GM12878 (cell line): ENCODE data around the gene UBE2L5. TPM values are rescaled to one million over a fixed set of nuclear protein-coding genes. Genes with fewer than 3 reads are reported as not detected.

ENCODE experiments used
- BCLAF1 ChIP-seq: fragments of 450-650 bp; IDR thresholded peaks from 2 replicates; pipeline ENCODE4 v1.6.1; 2017; ENCODE audit warnings: antibody characterized with exemption, mild to moderate bottlenecking, moderate library complexity
- BHLHE40 ChIP-seq, 2 experiments: fragments of 450-650 bp in 1 of 2; IDR thresholded peaks; 2 replicates each; pipeline ENCODE4 v1.6.1; 2011 to 2017; ENCODE audit warnings: low read depth in 2 of 2, borderline replicate concordance in 1 of 2, improper control_type of control experiment in 1 of 2, low read length in 1 of 2, mild to moderate bottlenecking in 1 of 2
- BRCA1 ChIP-seq: IDR thresholded peaks from 2 replicates; pipeline ENCODE4 v1.6.1; 2011; ENCODE audit warnings: low read depth, low read length, improper control_type of control experiment
- CBX3 ChIP-seq: fragments of 200-600 bp; sonication (generic); IDR thresholded peaks from 2 replicates; pipeline ENCODE4 v1.6.1; 2016; ENCODE audit warnings: low read depth, borderline replicate concordance
- EP300 ChIP-seq, 2 experiments: fragments of 150-350 bp in 1 of 2; IDR thresholded peaks; 2 replicates each; pipeline ENCODE4 v1.6.1; 2011 to 2012; ENCODE audit warnings: low read depth in 2 of 2, low read length in 2 of 2, borderline replicate concordance in 1 of 2, improper control_type of control experiment in 1 of 2, inconsistent platforms in 1 of 2; ENCODE audit not compliant: control insufficient read depth in 1 of 2
- ETV6 ChIP-seq, 2 experiments: fragments of 450-650 bp in 1 of 2; IDR thresholded peaks in 1 of 2; conservative IDR thresholded peaks in 1 of 2; 2 replicates each; pipeline ENCODE4 v1.6.1; 2014; ENCODE audit warnings: antibody characterized with exemption in 1 of 2, borderline replicate concordance in 1 of 2, low read depth in 1 of 2, mild to moderate bottlenecking in 1 of 2, moderate library complexity in 1 of 2
- FOXM1 ChIP-seq: IDR thresholded peaks from 2 replicates; pipeline ENCODE4 v1.6.1; 2012; ENCODE audit warnings: low read depth, mild to moderate bottlenecking, inconsistent platforms, low read length, moderate library complexity
- HDAC2 ChIP-seq: fragments of 200-600 bp; sonication (generic); IDR thresholded peaks from 2 replicates; pipeline ENCODE4 v1.6.1; 2017
- IRF4 ChIP-seq: IDR thresholded peaks from 2 replicates; pipeline ENCODE4 v1.6.1; 2011; ENCODE audit warnings: low read depth, low read length
- KLF5 ChIP-seq: fragments of 450-650 bp; IDR thresholded peaks from 2 replicates; pipeline ENCODE4 v1.6.1; 2014; ENCODE audit warnings: mild to moderate bottlenecking; ENCODE audit not compliant: partially characterized antibody
- NR2C1 ChIP-seq: fragments of 450-650 bp; IDR thresholded peaks from 2 replicates; pipeline ENCODE4 v1.6.1; 2017; ENCODE audit warnings: antibody characterized with exemption, mild to moderate bottlenecking, moderate library complexity
- PAX8 ChIP-seq: fragments of 450-650 bp; IDR thresholded peaks from 2 replicates; pipeline ENCODE4 v1.6.1; 2017; ENCODE audit warnings: mild to moderate bottlenecking, moderate library complexity
- RAD21 ChIP-seq: IDR thresholded peaks from 2 replicates; pipeline ENCODE4 v1.6.1; 2011; ENCODE audit warnings: mild to moderate bottlenecking, low read depth, low read length, moderate library complexity; ENCODE audit not compliant: insufficient read depth
- SIX5 ChIP-seq: IDR thresholded peaks from 2 replicates; pipeline ENCODE4 v1.6.1; 2011; ENCODE audit warnings: mild to moderate bottlenecking, low read depth, low read length, moderate library complexity; ENCODE audit not compliant: severe bottlenecking
- SMARCA5 ChIP-seq: fragments of 450-650 bp; IDR thresholded peaks from 2 replicates; pipeline ENCODE4 v1.6.1; 2017; ENCODE audit warnings: mild to moderate bottlenecking
- SREBF2 ChIP-seq: IDR thresholded peaks from 2 replicates; pipeline ENCODE4 v1.6.1; 2012; ENCODE audit warnings: mild to moderate bottlenecking, low read length
- TCF3 ChIP-seq: IDR thresholded peaks from 2 replicates; pipeline ENCODE4 v1.6.1; 2012; ENCODE audit warnings: low read depth, mild to moderate bottlenecking, low read length, borderline replicate concordance; ENCODE audit not compliant: insufficient read depth
- YBX1 ChIP-seq: fragments of 450-650 bp; IDR thresholded peaks from 2 replicates; pipeline ENCODE4 v1.6.1; 2016; ENCODE audit warnings: antibody characterized with exemption
- ZNF24 ChIP-seq: fragments of 450-650 bp; IDR thresholded peaks from 2 replicates; pipeline ENCODE4 v1.6.1; 2017; ENCODE audit warnings: antibody characterized with exemption, mild to moderate bottlenecking
- ZNF592 ChIP-seq: fragments of 450-650 bp; IDR thresholded peaks from 2 replicates; pipeline ENCODE4 v1.6.1; 2017; ENCODE audit warnings: mild to moderate bottlenecking, moderate library complexity
- ZNF687 ChIP-seq: fragments of 450-650 bp; IDR thresholded peaks from 2 replicates; pipeline ENCODE4 v1.6.1; 2017; ENCODE audit warnings: mild to moderate bottlenecking, moderate library complexity
- polyA plus RNA-seq, 11 experiments: library from polyadenylated mRNA; depleted of rRNA in 4 of 11; unstranded in 6 of 11; stranded (reverse) in 5 of 11; fragments of >200 nt; fragmentation: Nextera tagmentation in 4 of 11; fragmentation: Illumina TruSeq in 1 of 11; extraction: Ambion mirVana in 4 of 11; extraction: Trizol in 1 of 11; gene quantifications; 1 replicate in 1 of 11; 2 replicates in 10 of 11; pipeline versions ENCODE4 v1.2.1 to v1.2.3, GENCODE V29; 2011 to 2016; ENCODE audit warnings: inconsistent platforms in 2 of 11, missing spikeins in 2 of 11, low read depth in 1 of 11
- total RNA-seq, 4 experiments: library from RNA; depleted of rRNA in 3 of 4; stranded (reverse); fragments of >200 nt in 3 of 4; fragmentation: Illumina TruSeq in 1 of 4; extraction: Trizol in 1 of 4; gene quantifications; 2 replicates each; pipeline versions ENCODE4 v1.2.1 to v1.2.3, GENCODE V29; 2013 to 2021

The UBE2L5 gene
- total and polyA plus RNA-seq, 10 of the 15 experiments (the other 5 are each of a cell fraction or from before 2014, with no cell fraction given) = 0.03 to 1.1 (median 0.19) TPM; not detected in 2

GRCh38 chr13:30373727-30374126, 48.6 kb upstream of the UBE2L5 start (continued):
- TF ChIP-seq ZNF687 = peak; percentile 99
- TF ChIP-seq RAD21 = no peak
- TF ChIP-seq ZNF24 = no peak
- TF ChIP-seq YBX1 = no peak
- no peak for TF ChIP-seq PAX8
- TF ChIP-seq TCF3 = no peak
- no peak for TF ChIP-seq SREBF2
- TF ChIP-seq NR2C1 = no peak
- TF ChIP-seq BRCA1 = no peak
- TF ChIP-seq ETV6 (conservative IDR thresholded peaks at IDR 0.05 in 1 of 2, IDR thresholded peaks at IDR 0.05 in 1 of 2; ENCODE audit: borderline replicate concordance in 1 of 2, low read depth in 1 of 2) = no peak
- no peak for TF ChIP-seq FOXM1
- no peak for TF ChIP-seq CBX3
- TF ChIP-seq BHLHE40 (IDR thresholded peaks at IDR 0.05; ENCODE audit: borderline replicate concordance in 1 of 2, low read depth in 2 of 2, low read length in 1 of 2) = peak; percentile 93 to 94
- no peak for TF ChIP-seq KLF5
- peak; percentile 36; the same call in 1 of the 2 replicates for TF ChIP-seq ZNF592
- no peak for TF ChIP-seq HDAC2
- no peak for TF ChIP-seq IRF4
- TF ChIP-seq SMARCA5 = 0 out of 2 replicates have a peak, but pooled peaks have one; percentile 17
- TF ChIP-seq SIX5 = no peak
- no peak for TF ChIP-seq BCLAF1
- TF ChIP-seq EP300 (IDR thresholded peaks at IDR 0.05; ENCODE audit: borderline replicate concordance in 1 of 2, control insufficient read depth in 1 of 2, low read depth in 2 of 2, low read length in 2 of 2) = peak; percentile 80 to 83; a peak in 3 of 4 replicates
